ENCODE results near the gene PIP5KL1.

Gene PIP5KL1

DNA sequence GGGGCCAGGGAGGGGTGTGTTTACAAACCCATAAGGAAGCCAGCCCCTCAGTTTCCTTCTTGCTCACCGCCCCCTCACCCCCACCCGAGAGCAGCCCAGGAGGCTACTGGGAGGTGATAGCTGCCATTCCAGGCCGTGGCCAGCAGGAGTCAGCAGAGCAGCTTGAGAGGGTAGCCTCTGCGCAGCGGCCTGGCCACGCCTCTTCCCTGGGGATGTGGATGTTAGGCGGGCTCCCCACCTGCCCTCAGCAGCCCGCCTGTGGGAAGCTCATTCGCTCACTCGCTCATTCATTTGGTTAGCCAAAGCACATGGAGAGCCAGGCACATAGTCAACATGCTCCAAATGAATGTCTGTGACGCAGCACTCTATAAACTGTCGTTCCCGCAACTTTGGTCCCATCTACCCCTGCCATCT, 13.2 kb upstream of the PIP5KL1 start:
- Histone ChIP-seq H3K27me3 (ENCODE audit: control insufficient read depth, insufficient read depth, low read length) (no peaks in the 10 kb centered on the region), H3K4me3 (ENCODE audit: low read length) (no peak overlapping the region), H3K4me1 (ENCODE audit: control insufficient read depth, low read depth, low read length) (no peaks in the 10 kb centered on the region), H3K27ac (ENCODE audit: low read length) (no peak overlapping the region), H3K9me3 (ENCODE audit: control insufficient read depth, low read depth, low read length) (no peaks in the 10 kb centered on the region), H3K36me3 (ENCODE audit: control insufficient read depth, low read depth, low read length) (peaks cover 12% of the 10 kb centered on the region), H3K9ac (ENCODE audit: low read length) (no peak overlapping the region)

DNA sequence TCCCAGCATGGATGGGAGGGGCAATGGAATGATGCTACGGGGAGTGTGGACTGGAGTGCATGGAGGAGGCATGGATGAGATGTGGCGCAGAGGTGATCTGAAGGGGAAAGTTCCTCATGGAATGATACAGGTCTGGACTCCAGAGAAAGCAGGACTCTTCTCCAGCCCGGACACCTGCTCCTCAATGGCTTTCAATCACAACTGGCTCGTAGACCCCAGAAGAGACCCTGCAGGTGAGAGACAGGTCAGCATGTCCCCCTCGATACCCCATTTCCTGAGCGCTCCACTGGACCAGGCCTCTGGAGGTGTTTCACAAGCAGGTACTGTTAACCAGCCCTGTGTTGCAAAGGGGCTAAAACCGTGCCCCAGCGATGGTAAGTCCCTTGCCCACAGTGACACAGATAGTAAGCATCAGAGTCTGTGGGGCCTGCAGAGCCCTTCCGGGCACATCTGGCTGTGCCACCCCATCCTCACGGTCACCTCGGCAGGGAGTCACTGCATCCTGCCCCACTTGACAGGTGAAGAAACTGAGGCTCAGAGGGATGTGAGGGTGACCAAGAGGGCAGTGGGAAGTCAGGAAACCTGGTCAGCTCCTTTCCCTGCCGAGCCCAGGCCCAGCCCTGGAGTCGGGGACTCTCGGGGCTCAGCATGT, 12.6 kb upstream of the PIP5KL1 start:
- no peaks in the 10 kb centered on the region for H3K27me3 ChIP-seq (ENCODE audit: control insufficient read depth, insufficient read depth, low read length)
- H3K4me3 ChIP-seq (ENCODE audit: low read length): no peak overlapping the region
- H3K27ac ChIP-seq (ENCODE audit: low read length): no peak overlapping the region
- H3K9me3 ChIP-seq (ENCODE audit: control insufficient read depth, low read depth, low read length): no peaks in the 10 kb centered on the region
- peaks cover 12% of the 10 kb centered on the region for H3K36me3 ChIP-seq (ENCODE audit: control insufficient read depth, low read depth, low read length)
- H3K9ac ChIP-seq (ENCODE audit: low read length): no peak overlapping the region
- H3K4me1 ChIP-seq (ENCODE audit: control insufficient read depth, low read depth, low read length): no peaks in the 10 kb centered on the region

DNA sequence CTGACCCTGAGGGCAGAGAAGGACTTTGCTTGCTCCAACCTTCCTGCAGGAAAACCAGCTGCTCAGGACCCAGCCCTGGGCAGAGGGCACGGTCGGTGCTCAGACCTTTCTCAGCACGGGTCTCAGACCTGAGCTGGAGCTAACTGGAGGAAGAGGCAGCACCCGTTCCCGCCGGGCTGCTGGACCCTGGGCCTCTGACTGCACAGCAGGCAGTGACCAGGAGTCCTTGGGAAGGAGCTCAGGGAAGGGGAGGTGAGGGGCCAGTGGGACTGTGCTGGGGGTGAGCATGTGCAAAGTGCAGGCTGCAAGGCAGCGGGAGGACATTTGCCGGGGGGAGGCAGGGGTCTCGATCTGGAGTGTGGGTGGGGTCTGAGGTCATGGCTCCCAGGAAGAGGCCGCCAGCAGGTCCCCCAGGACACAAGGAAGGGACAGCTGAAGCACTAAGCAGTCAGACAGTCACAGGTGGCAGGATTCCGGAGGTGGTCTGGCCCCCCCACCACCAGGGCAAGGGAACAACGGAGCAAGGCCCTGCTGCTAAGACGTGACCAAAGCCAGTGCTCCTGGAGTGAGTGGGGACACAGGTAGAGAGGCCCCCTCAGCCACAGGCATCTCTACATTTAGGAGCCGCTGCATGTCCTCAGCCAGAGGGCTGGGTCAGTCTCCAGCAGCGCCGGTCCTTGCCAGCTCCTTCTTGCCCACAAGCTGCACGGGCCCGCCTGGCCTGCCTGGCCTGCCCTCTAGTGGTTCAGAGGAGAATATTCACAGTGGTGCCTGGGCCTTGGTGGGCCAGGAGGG, 11.8 kb upstream of the PIP5KL1 start:
- peaks cover 12% of the 10 kb centered on the region for H3K36me3 ChIP-seq (ENCODE audit: control insufficient read depth, low read depth, low read length)
- no peaks in the 10 kb centered on the region for H3K9me3 ChIP-seq (ENCODE audit: control insufficient read depth, low read depth, low read length)
- no peak overlapping the region for H3K9ac ChIP-seq (ENCODE audit: low read length)
- no peaks in the 10 kb centered on the region for H3K4me1 ChIP-seq (ENCODE audit: control insufficient read depth, low read depth, low read length)
- H3K27me3 ChIP-seq (ENCODE audit: control insufficient read depth, insufficient read depth, low read length): no peaks in the 10 kb centered on the region
- no peak overlapping the region for H3K4me3 ChIP-seq (ENCODE audit: low read length)
- H3K27ac ChIP-seq (ENCODE audit: low read length): no peak overlapping the region

DNA sequence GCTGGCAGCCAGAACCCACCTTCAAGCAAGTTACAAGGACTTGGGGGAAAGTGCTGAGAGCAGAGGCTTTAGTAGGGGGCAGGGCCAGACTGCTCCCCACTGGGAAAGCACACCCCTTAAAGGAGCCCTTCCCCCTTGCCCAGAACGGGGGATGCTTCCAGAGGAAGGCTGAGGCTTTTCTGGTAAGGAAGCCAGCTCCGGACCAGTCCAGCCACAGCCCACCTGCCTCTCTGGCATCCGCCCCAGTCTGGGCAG, 11.3 kb upstream of the PIP5KL1 start:
- Histone ChIP-seq H3K4me3 (ENCODE audit: low read length) (no peak overlapping the region), H3K36me3 (ENCODE audit: control insufficient read depth, low read depth, low read length) (peaks cover 12% of the 10 kb centered on the region), H3K4me1 (ENCODE audit: control insufficient read depth, low read depth, low read length) (no peaks in the 10 kb centered on the region), H3K27me3 (ENCODE audit: control insufficient read depth, insufficient read depth, low read length) (no peaks in the 10 kb centered on the region), H3K9ac (ENCODE audit: low read length) (no peak overlapping the region), H3K9me3 (ENCODE audit: control insufficient read depth, low read depth, low read length) (no peaks in the 10 kb centered on the region), H3K27ac (ENCODE audit: low read length) (no peak overlapping the region)

DNA sequence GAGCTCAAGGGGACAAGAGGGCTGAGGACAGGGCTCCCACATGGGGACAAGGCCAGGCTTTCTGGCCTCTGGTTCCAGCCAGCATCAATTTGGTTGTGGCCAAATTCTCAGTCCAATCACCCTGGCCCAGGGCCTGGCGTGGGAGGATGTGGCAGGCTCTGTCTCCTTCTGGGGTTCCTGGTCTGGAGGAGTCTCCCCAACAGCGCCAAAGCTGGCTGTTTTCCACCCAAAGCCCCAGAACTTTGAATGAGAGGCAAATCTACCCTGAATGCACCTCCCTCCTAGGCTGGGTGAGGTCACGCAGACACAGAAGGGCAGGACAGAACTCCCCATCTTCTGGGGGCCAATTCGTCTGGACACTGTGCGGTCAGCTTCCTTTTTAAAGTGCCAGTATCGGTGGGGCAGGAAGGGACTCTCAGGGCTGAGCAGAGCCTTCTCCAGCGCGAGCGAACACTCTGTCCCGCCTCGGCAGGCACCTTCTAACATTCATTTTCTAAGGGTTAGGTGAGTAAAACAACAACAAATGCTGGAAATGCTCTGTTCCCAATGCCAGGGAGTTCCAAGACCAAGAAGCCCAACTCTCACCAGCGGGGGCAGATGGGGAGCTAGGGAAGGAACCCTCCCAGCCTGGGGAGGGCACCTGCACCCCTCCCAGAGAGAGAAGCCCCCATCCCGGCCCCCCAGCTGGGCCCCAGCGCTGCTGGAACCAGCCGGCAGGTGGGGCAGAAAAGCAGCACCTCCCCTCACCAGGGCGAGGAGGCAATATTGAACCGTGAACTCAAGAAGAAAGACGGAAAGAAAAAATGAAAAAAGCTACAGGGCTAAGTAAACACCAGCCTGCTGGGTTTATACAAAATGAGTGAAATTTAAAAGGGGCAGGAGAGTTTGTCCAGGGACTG, 10.7 kb upstream of the PIP5KL1 start:
- no peak overlapping the region for H3K9ac ChIP-seq (ENCODE audit: low read length)
- no peaks in the 10 kb centered on the region for H3K4me1 ChIP-seq (ENCODE audit: control insufficient read depth, low read depth, low read length)
- H3K27me3 ChIP-seq (ENCODE audit: control insufficient read depth, insufficient read depth, low read length): no peaks in the 10 kb centered on the region
- no peaks in the 10 kb centered on the region for H3K9me3 ChIP-seq (ENCODE audit: control insufficient read depth, low read depth, low read length)
- H3K36me3 ChIP-seq (ENCODE audit: control insufficient read depth, low read depth, low read length): peaks cover 12% of the 10 kb centered on the region
- H3K27ac ChIP-seq (ENCODE audit: low read length): no peak overlapping the region
- no peak overlapping the region for H3K4me3 ChIP-seq (ENCODE audit: low read length)

DNA sequence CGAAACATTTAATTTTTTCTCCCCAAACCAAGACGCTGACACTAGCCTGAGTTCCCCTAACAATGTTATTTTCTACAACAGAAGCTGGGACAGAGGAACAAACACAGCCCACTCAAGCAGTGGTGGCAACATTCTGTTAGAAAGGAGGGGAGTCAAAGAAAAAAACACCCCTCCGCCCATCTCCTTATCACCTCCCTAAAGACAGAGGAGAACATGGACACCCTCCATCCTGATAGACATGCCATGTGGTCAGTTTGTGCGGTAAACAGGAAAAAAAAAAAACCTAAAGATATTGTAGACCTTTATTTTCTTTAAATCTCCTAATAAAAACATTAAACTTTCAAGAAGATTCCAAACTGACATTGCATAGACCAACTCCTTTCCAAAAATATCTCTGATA, 10.0 kb upstream of the PIP5KL1 start:
- Histone ChIP-seq H3K9me3 (ENCODE audit: control insufficient read depth, low read depth, low read length) (no peaks in the 10 kb centered on the region), H3K4me1 (ENCODE audit: control insufficient read depth, low read depth, low read length) (no peaks in the 10 kb centered on the region), H3K27ac (ENCODE audit: low read length) (no peak overlapping the region), H3K27me3 (ENCODE audit: control insufficient read depth, insufficient read depth, low read length) (no peaks in the 10 kb centered on the region), H3K9ac (ENCODE audit: low read length) (no peak overlapping the region), H3K36me3 (ENCODE audit: control insufficient read depth, low read depth, low read length) (peaks cover 12% of the 10 kb centered on the region), H3K4me3 (ENCODE audit: low read length) (no peak overlapping the region)

DNA sequence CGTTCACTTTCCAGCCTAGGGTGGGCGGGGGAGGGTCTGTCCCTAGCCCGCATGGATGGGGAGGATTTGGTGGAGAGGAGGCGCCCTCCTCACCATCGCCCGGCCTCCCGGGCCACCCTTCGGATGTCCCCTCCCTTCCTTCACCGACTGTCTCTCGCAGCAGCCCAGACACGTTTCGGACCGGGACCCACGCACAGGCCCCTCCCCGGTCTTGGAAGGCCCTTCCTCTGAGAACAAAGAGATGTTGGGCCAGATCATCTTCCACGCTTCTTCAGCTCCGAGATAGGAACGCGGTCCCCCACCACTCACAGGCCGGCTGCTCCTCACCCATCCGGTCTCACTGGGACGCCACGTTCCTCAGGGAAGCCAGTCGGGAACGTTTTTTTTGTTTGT, 7.7 kb upstream of the PIP5KL1 start:
- Histone ChIP-seq H3K4me1 (ENCODE audit: control insufficient read depth, low read depth, low read length) (no peaks in the 10 kb centered on the region), H3K9ac (ENCODE audit: low read length) (peak overlapping the region; percentile 83), H3K36me3 (ENCODE audit: control insufficient read depth, low read depth, low read length) (peaks cover 7% of the 10 kb centered on the region), H3K4me3 (ENCODE audit: low read length) (peak overlapping the region; percentile 89), H3K9me3 (ENCODE audit: control insufficient read depth, low read depth, low read length) (no peaks in the 10 kb centered on the region), H3K27ac (ENCODE audit: low read length) (no peak overlapping the region), H3K27me3 (ENCODE audit: control insufficient read depth, insufficient read depth, low read length) (no peaks in the 10 kb centered on the region)

DNA sequence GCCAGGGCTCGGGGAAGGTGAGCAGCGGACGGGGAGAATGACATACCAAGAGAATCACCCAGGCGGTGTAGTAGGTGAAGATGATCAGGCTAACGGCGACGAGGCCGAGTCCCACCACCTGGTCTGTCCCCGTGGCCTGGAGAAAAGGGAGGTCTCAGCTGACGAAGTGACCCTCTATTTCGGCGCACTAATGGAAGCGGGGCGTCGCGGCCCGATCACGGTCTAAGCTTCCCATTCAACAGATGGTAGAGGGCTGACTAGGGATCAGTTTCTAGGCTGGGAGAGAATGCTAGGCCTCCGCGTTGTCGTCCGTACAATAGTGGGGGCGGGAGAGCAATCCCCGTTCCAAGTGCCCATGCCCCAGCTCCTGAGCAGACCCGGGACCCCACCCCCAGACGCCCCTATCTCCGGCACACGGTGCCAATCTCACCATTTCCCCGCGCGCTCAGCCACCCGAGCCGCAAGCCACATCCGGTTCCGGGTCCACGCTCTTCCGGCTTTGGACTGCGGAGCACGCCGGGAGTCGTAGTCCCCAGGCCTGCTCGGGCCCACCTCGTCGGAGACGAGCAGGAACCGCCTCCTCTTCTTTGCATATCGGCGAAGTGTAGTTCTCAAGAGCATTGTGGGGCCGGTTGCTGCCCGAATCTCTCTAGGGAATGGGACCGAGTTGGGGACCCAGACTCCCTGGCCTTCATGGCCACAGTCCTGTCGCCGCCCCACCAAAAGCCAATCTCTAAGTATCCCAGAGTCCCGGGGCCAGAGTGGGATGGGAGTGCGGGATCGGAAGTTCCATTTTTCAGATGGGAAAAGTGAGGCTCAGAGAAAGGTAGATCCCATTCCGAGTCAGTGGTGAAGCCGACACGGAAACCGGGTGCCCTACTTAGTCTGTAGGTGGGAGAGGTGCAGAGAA, 7.1 kb upstream of the PIP5KL1 start, which contains the start of gene DPM2:
Gene DPM2 (minus strand): TSS at position 467 of the 910 bp plus-strand sequence. CDS start 34 bp downstream, at position 433.
- Histone ChIP-seq H3K4me1 (ENCODE audit: control insufficient read depth, low read depth, low read length) (no peaks in the 10 kb centered on the region), H3K9me3 (ENCODE audit: control insufficient read depth, low read depth, low read length) (no peaks in the 10 kb centered on the region), H3K27me3 (ENCODE audit: control insufficient read depth, insufficient read depth, low read length) (no peaks in the 10 kb centered on the region), H3K9ac (ENCODE audit: low read length) (peak within 1 kb of the TSS; percentile 83), H3K27ac (ENCODE audit: low read length) (no peak within 1 kb of the TSS), H3K36me3 (ENCODE audit: control insufficient read depth, low read depth, low read length) (peaks cover 7% of the 10 kb centered on the region), H3K4me3 (ENCODE audit: low read length) (peak within 1 kb of the TSS; percentile 89)

DNA sequence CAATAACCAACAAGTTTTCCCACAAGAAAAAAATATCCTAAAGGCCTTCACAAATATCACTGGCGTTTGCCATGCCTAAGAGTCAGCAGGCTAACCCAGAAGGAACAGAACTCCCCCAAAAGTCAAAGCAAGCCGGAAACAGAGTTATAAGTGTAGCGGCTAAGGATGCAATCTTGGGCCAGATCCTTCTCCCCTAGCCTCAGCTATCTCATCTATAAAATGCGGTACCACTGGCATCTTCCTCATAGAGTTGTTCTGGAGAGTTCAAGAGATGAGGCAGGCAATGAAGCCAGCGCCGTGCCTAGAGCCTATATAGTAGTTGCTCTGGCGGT, 6.4 kb upstream of the PIP5KL1 start:
- Histone ChIP-seq H3K27me3 (ENCODE audit: control insufficient read depth, insufficient read depth, low read length) (no peaks in the 10 kb centered on the region), H3K4me1 (ENCODE audit: control insufficient read depth, low read depth, low read length) (no peaks in the 10 kb centered on the region), H3K9me3 (ENCODE audit: control insufficient read depth, low read depth, low read length) (no peaks in the 10 kb centered on the region), H3K4me3 (ENCODE audit: low read length) (peak overlapping the region; percentile 89), H3K27ac (ENCODE audit: low read length) (no peak overlapping the region), H3K36me3 (ENCODE audit: control insufficient read depth, low read depth, low read length) (peaks cover 2% of the 10 kb centered on the region), H3K9ac (ENCODE audit: low read length) (peak overlapping the region; percentile 83)

DNA sequence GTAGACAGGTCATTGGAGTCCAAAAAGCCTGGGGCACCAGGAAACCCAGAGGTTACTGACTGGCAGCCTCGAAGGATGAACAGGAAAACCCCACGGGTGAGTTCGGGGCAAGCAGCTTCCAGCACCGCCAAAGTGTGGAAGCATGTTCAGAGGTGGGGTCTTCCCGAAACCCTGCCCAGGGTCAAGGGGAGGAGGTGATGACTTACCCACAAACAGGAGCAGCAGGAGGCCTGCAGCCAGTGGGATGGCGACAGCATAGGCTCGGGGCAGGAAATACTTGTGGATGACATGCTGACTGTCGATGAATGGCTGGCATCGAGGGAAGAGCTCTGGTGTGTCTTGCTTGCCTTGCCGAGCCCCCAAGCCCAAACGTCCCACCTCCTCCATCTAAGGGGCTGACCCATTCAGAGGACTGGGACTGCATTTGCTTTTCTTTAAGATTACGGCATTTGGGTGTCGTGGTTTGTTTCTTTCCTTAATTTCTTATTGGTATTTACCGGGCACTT, 5.8 kb upstream of the PIP5KL1 start:
- peaks cover 2% of the 10 kb centered on the region for H3K36me3 ChIP-seq (ENCODE audit: control insufficient read depth, low read depth, low read length)
- no peak overlapping the region for H3K27ac ChIP-seq (ENCODE audit: low read length)
- H3K27me3 ChIP-seq (ENCODE audit: control insufficient read depth, insufficient read depth, low read length): no peaks in the 10 kb centered on the region
- H3K4me3 ChIP-seq (ENCODE audit: low read length): peak overlapping the region; percentile 89
- H3K9ac ChIP-seq (ENCODE audit: low read length): no peak overlapping the region
- peaks cover 1% of the 10 kb centered on the region for H3K4me1 ChIP-seq (ENCODE audit: control insufficient read depth, low read depth, low read length)
- no peaks in the 10 kb centered on the region for H3K9me3 ChIP-seq (ENCODE audit: control insufficient read depth, low read depth, low read length)

DNA sequence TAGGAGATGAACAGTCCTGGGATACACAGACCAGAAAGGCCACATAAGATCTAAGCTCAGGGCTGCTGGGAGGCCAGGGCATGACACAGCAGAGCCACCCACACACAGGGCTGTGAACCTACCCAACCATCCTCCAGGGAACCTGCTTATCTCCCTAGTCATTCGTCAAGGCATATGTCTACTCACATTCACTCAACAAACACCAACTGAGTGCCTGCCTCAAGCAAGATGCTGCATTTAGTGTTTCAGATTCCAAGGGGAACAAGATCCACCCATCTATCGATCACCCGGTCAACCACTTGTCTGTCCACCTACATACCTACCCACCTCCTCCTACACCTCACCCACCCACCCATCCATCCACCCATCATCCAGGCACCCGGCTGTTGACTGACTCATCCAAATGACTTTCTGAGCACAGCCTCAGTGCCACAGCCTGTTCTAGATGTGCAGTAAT, 5.2 kb upstream of the PIP5KL1 start:
- H3K27ac ChIP-seq (ENCODE audit: low read length): no peak overlapping the region

More for the DNA sequence above, 5.2 kb upstream of the PIP5KL1 start:
- H3K27me3 ChIP-seq (ENCODE audit: control insufficient read depth, insufficient read depth, low read length): no peaks in the 10 kb centered on the region
- no peaks in the 10 kb centered on the region for H3K9me3 ChIP-seq (ENCODE audit: control insufficient read depth, low read depth, low read length)
- H3K4me1 ChIP-seq (ENCODE audit: control insufficient read depth, low read depth, low read length): peaks cover 7% of the 10 kb centered on the region
- no peak overlapping the region for H3K4me3 ChIP-seq (ENCODE audit: low read length)
- H3K36me3 ChIP-seq (ENCODE audit: control insufficient read depth, low read depth, low read length): no peaks in the 10 kb centered on the region
- H3K9ac ChIP-seq (ENCODE audit: low read length): no peak overlapping the region
